HFF-Myc (cell line): ENCODE measurements around the gene AP5B1.

ENCODE experiments used
- DNase-seq: peaks from one replicate; pipeline ENCODE4 v3.0.0-alpha.2; 2011; ENCODE audit warnings: low read depth; ENCODE audit errors: extremely low read depth
- H3K4me3 ChIP-seq: replicated peaks from 2 replicates; pipeline ENCODE4 v1.5.1; 2011; ENCODE audit warnings: low read depth, mild to moderate bottlenecking, control low read depth, low read length
- TF ChIP-seq, protein P1 (sequence below): IDR thresholded peaks from 2 replicates; pipeline ENCODE4 v1.5.1; 2012; ENCODE audit warnings: mild to moderate bottlenecking, low read depth, low read length, control low read depth; ENCODE audit errors: missing control alignments

Gene AP5B1

GRCh38 chr11:65817312-65817834 lies 36.6 kb upstream of the AP5B1 start:
- TF ChIP-seq, protein P1, sequence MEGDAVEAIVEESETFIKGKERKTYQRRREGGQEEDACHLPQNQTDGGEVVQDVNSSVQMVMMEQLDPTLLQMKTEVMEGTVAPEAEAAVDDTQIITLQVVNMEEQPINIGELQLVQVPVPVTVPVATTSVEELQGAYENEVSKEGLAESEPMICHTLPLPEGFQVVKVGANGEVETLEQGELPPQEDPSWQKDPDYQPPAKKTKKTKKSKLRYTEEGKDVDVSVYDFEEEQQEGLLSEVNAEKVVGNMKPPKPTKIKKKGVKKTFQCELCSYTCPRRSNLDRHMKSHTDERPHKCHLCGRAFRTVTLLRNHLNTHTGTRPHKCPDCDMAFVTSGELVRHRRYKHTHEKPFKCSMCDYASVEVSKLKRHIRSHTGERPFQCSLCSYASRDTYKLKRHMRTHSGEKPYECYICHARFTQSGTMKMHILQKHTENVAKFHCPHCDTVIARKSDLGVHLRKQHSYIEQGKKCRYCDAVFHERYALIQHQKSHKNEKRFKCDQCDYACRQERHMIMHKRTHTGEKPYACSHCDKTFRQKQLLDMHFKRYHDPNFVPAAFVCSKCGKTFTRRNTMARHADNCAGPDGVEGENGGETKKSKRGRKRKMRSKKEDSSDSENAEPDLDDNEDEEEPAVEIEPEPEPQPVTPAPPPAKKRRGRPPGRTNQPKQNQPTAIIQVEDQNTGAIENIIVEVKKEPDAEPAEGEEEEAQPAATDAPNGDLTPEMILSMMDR = no peak
- no peak for DNase-seq

GRCh38 chr11:65816696-65817095 lies 35.9 kb upstream of the AP5B1 start:
- H3K4me3 ChIP-seq = no peak overlapping the region
- no peak for DNase-seq
- TF ChIP-seq, protein P1 = no peak

More at GRCh38 chr11:65817312-65817834, 36.6 kb upstream of the AP5B1 start:
- peak overlapping the region; percentile 45 for H3K4me3 ChIP-seq

DNA sequence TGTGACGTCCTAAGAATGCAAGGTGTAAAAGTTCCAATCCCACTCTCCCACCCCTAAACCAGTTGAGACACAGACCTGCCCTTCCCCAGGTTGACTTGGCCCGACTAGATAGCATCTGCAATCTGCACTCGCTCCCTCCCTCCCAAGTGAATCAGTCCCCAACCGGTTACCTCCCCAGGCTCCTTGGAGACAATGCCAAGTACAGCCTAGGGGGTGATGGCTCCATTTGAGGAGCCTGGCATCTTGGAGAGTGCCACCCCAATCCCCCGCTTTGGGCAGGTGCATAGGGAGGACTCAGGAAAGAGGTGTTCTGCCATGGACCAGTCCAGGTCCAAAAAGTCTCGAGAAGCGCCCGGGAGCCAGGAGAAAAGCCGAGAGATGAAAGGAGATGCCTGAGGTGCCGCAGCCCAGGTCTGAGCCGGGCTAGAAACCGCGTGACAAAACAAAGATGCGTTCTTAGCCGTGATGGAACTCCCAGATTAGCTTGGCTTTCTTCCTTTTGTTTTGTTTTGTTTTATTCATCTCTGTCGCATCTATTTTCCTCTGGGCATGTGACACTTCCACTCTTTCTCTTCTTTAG lies 34.3 kb upstream of the AP5B1 start:
- no peak overlapping the region for H3K4me3 ChIP-seq
- TF ChIP-seq, protein P1 = no peak
- no peak for DNase-seq

DNA sequence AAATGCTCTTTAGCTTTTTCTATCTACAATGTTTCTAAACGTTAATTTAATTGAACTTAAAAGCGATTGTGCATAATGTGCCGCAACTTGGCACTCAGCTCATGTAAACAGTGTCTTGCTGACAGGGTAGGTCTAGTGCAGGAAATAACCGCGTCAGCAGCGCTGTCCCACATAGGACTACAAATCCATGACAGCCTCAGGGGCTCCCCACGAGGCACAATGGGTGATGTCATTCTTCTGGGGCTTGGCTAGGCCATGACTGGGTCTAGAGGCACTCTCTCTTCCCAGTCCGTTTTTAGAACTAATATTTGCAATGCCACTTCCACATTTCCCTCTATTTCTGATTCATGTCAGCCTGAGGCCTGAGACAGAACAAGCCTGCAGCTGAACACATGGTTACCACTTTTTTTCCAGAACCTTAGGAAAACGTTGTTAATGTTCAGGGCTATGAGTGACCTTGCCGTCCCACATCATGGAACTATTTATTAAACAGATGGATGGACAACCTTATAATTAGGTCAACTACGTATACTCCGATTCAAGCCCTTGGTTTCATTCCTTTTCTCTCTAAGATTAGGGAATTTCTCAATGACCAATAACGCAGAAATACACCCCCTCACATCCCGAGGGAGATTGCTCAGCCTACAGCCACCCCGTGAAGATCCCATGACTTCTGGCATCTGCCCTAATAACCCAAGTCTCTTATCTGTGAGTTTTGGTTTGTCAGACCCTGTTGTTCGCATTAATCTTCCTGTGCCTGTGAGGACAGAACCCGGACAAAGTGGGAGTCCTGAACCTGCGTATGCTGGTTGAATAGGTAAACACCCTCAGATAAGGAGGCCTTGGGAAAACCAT lies 33.6 kb upstream of the AP5B1 start:
- DNase-seq = no peak
- no peak overlapping the region for H3K4me3 ChIP-seq
- TF ChIP-seq, protein P1 = no peak

GRCh38 chr11:65811764-65812475 lies 31.1 kb upstream of the AP5B1 start:
- DNase-seq = no peak
- H3K4me3 ChIP-seq = no peak overlapping the region
- TF ChIP-seq, protein P1 = no peak

- no peak overlapping the region for H3K4me3 ChIP-seq
- DNase-seq = no peak
- TF ChIP-seq, protein P1 = no peak
Measured at GRCh38 chr11:65810046-65810868, 29.5 kb upstream of the AP5B1 start.
